Measurements from ENCODE around the gene ZFTA.
"Not testable (repeated sequence)": the region's sequence is repeated elsewhere in the genome, so short reads cannot be mapped to it uniquely, and the experiment has no call there.

Gene ZFTA

DNA sequence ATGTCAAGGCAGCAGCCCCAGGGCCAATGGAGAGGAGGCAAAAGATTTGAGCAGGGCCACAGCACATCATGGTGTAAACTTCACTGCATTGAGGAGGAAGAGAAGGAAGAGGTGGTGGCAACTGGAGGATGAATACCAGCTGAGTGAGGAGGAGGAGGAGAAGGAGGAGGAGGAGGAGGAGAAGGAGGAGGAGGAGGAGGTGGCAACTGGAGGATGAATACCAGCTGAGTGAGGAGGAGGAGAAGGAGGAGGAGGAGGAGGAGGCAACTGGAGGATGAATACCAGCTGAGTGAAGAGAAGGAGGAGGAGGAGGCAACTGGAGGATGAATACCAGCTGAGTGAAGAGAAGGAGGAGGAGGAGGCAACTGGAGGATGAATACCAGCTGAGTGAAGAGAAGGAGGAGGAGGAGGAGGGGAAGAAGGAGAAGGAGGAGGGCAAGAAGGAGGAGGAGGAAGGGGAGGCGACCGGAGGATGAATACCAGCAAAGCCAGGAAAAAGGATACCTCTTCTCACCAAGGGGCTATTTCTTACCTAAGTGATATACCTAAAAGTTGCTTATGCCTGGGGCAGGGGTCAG, 3.3 kb upstream of the ZFTA start:
- not testable (repeated sequence) for DNase-seq

DNA sequence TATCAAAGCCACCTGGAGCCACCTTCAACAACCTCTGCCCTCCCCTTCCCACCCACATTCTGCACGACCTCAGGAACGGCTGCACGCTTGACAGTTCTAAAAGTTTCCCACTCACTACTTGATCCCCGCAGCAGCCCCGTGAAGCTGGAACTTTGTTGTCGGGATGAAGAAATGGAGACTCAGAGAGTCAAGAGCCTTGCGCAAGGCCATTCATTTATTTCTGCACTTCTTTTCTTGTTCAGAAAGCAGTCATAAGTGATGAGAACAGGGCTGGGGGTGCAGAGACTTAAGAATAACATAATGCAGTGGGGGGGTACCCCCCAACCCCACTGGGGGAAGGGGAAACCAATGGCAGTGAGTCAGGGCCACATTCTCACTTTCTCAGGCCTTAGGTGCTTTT, 2.2 kb upstream of the ZFTA start:
- DNase-seq = no peak

DNA sequence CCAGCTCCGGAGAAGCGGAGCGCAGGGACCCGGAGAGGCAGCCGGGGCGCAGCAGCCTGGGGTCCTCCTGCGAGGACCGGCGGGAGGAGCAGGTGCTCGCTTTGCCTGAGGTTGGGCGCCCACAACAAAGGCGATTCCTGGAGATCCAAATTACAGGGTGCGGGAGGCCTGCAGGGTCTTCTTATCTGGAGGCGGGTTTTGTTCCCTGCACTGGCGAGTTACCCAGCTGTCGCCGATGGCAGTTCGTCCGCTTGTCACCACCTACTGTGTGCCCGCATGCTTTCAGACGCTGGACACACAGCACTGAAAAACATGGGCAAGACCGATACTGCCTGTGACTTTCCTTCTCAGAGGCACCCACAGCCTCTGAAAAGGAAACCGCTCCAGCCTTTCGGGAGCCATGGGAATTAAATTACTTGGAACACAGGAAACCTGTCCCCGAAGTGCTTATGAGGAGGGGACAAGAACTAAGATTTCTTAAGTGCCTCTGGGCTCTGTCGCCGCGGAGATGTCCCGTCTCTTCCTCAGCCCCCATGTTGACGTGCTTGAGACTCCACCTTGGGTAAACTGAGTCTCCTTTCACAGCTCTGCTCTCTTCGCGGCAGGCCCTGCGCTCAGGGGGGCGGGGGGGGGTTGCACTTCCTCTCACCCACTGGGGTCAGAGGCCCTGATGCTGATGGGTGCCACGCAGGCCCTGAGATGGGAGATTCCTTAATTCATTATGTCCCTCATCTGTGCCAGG, 1.3 kb upstream of the ZFTA start:
- DNase-seq = no peak

DNA sequence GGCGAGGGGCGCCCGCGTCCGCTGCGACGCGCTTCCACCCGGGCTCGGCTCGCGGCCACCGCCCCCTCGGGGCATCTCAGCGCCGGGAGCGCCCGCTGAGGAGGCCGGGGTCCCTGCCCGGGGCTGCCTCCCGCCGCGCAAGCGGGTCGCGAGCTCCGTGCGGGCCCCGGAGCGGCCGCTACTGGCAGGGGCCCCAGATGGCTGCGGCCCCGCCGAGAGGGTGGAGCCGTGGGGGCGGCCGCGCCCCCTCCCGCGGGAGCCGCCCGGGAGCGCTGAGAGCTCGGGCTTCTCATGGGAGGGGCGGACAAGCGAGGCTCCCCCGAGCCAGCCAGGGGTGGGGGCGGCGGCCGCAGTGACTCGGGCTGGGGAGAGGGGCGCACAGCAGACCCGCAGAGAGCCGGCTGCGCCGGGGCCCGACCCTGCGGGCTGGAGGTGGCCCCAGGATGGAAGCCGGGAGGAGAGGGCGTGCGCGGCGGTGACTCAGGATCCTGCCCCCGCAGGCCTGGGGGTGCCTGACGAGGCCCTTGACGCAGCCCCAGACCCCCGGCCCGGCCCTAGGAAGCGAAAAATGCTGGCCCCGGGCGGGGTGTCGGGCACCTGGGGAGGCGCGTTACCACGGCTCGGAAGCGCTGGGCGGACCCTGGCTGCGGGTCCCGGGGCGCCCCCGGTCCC, 603 bp upstream of the ZFTA start:
- DNase-seq = peak; percentile 43

DNA sequence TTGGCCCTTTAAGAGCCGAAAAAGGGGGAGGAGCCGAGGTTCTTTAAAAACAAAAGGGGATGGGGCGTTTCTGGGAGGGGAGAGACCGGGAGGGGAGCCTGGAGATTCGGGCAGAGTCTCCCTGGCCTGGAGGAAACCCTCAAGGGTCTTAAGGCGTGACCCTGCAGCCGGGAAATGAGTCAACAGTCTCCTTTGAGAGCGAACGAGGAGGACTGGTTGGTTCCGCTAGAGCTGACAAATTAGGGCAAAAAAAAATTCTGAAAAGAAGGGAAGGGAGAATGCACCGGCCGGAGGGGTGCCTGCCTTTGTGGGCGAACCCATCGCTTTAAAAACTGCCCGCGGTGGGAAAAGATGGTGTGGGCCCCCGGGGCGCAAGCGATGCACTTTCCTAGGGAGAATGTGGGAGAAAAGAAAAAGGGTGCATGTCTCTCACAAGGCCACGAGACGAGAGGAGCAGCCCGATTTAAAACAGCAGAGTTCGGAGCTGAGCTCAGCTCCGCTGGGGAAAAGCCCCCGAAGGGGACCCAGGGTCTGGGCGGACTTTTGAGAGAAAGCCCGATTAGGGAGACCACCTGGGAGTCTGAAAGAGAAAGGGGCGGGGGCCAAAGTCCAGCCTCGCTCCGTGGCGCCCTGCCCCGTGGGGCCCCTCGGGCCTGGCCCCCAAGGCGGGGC, 874 bp downstream of the ZFTA start:
- DNase-seq = peak; percentile 73

DNA sequence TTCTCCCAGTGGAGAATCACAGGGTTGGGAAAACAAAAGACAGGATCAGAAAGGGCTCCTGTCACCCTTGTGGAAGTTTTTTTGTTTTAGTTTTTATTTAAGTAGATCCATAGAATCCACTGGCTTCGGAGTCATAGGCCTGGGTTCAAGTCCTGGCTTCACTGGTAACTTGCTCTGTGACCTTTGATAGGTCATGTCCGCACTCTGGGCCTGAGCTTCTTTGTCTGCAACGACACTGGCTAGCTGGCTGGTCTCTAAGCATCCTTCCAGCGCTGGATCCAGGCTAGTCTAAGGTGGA, 1.4 kb downstream of the ZFTA start:
- no peak for DNase-seq

DNA sequence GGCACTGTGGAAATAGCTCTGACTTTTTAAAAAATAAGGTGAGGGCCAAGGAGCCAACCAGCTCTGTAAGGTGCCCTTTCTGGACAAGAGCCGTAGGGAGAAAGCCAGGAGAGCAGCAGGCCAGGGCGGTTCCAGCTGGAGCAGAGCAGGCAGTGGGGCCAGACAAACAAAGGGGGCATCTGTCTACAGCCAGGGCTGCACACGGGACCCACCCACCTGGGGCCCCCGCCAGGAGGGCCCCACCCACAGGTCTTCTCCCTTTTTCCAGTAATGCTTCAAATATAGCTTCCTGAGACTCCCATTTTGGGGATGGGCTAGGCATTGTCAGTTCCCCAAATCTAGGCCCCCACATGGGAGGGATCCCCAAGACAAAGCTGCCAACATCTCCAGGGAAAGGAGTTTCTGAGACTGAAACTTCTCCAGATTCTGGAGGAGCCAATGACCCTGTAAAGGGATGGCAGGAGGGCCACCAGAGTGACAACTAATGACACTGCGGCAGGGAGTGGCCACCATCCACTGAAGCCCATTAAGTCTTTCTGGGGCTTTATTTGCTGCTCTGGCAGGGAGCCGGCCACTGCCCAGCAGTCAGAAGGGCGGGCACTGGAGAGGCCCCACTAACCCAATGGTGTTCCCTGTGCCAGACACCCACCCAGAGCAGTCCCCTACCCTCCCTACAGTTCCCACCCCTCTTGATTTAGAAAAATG, 1.9 kb downstream of the ZFTA start:
- DNase-seq = no peak

DNA sequence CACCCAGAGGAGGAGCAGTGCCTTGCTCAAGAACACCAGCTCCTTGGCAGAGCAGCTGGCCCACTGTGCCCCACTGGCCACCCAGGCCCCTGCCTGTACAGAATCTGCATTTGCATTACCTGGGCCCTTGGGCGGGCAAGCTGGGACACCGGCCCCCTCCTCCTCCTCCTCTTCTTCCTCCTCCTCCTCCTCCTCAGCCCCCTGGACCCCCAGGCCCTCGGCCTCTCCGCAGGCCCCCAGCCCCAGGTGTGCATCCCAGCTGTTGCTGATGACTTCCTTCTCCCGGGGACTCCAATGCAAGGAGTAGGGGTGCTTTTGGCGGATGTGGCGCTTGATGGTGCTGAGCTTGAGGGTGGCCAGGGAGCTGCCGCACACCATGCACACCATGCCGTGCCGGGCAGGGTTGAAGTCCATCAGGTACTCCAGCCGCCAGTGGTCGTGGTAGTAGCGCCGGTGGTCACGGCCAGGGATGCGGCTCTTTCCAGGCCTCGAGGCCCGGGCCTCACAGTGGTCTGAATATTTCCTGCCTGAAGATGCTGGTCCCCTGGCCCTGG, 2.8 kb downstream of the ZFTA start:
- no peak for DNase-seq

DNA sequence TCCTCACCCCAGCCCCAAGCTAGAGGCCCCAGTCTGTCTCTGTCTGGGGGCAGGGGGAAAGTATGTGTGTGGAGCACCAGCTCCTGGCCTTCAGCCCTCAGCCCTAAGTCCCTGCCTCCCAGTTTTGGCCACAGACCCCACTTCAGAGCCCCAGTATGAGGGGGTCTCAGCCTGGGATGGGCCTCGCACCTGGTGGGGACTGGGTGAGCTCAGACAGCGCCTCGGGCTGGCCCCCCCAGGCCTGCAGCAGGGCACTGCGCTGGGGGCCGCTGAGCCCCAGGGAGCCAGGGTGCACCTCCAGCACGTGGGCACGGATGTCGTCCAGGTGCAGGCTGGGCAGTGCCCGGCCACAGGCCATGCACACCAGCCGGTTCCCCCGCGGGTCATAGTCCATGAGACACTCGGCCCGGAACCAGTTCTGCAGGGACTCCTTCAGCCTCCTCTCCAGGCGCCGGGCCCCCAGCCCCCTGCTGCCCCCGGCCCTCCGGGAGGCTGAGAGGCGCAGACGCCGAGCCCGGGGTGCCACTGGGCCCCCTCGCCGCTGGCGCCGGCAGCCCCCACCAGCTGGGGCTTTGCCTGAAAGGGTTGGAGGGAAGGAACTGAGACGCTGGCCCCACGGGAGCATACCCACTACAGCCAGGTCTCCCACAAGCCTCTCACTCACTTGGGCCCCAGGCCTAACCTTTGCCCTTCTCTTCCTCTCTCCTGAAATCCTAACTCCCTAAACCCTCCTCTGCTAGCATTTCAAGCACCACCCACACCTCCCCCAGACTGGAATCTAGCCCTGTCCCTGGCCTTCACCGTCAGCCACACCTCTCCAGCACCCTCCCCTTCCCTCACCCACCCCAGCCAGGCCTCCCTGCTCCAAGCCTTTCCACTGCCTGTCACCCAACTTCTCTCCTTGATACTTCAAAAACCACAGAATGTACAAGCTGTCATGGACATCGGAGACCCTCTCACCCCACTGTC, 3.6 kb downstream of the ZFTA start:
- no peak for DNase-seq

DNA sequence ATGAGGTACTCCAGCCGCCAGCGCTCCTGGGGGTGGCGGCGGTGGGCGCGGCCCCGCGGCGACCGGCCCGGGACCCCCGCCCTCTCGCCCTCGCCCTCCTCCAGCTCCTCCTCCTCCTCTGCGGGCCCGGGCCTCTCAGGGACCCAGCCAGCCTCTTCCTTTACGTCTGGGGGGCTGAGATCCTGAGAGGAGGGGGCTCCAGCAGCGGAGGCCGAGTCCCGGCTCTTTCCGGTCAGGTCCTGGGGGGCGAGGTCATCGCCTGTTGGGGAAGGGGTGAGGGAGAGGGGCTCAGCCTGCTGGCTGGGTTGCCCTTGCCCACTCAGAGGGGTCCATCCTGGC, 4.3 kb downstream of the ZFTA start:
- no peak for DNase-seq

DNA sequence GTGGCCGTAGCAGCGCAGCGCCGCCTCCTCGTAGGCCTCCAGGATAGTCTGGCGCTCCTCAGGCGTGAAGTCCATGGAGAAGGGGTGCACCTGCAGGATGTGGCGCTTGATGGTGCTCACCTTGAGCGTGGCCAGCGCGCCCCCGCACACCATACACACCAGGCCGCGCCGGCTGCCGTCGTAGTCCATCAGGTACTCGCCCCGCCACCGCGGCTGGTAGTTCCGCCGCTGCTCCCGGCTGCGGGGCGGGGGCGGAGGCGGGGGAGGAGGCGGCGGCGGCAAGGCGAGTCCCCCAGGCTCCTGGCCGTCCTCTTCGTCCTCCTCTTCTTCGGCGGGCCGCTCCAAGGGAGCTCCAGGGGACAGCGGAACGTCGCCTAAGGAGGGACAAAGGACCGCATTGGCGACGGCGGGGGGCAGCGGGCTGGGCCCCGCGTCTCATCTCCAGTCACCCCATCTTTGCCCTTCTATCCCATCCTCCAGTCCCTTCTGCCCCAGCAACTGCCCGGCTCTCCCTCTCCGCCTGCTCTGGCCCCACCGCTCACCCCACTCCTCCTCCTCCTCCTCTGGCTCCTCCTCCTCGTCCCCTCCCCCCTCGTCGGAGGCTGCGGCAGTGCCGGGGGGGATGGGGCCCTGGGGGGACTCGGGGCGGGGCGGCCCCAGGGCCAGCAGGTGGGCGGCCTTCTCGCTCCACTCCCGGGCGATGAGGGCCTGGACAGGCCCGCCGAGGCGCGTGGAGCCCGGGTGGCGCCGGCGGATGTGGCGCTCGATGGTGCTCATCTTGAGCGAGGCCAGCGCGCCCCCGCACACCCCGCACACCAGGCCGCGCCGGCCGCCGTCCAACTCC, 4.9 kb downstream of the ZFTA start:
- DNase-seq = no peak

DNA sequence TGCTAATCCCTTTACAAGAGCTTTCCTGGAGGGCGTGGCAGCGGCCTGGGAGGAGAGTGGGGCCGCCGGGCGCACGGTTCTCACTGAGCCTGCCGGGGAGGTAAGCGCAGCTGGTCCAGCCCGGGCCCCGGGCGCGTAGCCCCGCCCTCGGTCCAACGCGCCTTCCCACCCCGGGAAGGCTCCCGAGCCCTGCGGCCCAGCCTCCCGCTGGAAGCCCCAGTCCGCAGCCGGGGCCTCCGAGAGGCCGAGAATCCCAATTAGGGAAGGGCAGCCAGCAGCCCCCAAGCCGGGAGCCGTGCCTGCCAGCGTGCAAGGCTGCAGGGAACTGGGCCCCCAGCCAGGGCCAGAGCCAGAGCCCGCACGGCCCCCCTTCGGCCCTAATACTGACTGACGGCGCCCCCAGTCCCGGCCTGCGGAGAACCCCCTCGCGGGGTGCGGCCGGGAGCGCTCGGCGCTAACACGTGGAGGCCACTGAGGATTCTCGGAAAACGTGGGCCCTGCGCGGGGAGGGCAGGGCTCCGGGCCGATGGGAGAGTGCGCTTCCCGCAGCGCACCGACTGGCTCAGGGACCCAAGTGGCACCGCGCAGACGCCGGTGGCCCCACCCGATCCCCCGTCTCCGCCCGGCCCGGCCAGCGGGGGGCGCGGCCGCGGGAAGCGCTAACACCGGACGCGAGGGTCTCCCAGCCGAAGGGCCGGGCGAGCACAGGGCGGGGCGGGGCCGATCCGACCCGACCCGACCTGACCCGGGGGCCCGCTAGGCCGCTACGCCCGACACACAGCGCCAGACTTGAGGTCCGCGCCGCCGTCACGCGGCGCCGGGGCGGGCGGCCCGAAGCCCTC, 5.7 kb downstream of the ZFTA start:
- no peak for DNase-seq

DNA sequence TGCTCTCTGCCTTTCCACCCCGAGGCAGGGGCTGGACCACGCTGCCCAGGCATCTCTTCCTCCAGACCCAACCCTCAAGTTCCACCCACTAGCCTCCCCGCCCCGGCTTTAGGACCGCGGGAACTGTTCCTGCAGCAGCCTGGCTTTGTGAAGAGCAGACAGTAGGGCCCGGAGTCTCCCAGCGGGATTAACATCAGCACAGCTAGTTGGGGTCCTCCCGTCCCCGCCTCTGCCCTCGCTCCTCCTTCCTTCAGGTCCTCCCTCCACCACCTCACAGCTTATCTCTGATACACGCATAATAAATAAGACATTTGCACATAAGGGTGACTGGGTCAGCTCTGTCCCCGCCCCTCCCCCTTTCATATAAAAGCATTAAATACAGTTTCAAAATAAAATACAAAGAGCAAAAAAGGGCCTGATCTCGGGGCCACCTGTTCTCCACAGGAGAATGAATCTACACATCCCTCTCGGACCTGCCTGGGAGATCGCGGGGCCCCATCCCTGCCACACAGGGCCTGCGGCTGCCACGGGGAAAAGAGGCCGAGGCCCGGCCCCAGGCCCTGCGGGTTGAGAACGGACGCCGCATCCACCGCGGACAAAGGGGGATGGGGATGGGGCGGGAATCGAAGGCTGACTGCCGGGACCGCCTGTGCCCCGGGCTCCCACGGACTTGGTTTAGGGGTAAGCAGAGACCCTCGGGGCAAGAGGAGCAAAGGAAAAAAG, 6.5 kb downstream of the ZFTA start:
- no peak for DNase-seq

DNA sequence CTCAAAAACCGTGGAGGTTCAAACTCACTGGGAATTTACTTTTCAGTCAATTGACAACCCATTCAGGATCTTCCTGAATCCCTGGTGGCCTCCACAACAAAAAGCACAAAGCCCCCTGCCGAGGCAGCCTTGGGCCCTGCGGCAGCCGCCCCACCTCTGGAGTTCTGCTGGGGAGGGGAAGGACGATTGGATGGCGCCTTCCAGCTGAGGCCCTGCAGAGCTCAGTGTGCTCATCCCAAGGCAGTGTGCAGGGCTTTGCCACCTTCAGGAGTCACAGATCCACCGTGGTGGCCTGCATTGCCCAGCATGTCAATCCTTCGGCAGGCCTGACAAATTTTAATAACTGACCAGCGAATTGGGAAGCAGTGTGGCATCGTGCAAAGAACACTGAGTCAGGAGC, 7.4 kb downstream of the ZFTA start:
- DNase-seq = no peak

DNA sequence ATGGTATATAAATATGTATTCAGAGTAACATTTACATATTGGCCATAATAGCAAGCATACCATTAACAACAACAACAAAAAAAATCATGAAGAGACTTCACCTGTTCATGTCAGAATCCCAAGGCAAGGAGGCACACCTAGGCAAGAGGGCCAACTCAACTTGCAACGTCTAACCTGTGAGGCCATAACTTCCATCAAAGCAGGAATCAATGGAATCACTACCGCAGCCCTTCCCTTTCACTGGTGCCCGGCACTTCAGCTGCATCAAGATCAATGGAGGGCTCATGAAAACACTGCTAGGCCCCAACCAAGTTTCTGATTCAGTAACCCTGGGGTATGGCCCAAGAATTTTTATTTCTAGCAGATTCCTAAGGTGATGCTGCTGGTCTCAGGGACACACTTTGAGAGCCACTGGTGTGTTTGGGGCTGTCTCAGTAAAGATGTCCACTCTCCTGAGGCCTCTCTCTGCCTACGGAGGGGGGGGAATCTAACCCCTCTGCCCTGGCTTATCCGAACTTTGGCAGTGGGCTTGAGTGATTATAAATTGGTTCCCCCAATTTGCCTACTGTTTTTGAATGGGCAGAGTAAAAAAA, 8.0 kb downstream of the ZFTA start:
- DNase-seq = no peak

DNA sequence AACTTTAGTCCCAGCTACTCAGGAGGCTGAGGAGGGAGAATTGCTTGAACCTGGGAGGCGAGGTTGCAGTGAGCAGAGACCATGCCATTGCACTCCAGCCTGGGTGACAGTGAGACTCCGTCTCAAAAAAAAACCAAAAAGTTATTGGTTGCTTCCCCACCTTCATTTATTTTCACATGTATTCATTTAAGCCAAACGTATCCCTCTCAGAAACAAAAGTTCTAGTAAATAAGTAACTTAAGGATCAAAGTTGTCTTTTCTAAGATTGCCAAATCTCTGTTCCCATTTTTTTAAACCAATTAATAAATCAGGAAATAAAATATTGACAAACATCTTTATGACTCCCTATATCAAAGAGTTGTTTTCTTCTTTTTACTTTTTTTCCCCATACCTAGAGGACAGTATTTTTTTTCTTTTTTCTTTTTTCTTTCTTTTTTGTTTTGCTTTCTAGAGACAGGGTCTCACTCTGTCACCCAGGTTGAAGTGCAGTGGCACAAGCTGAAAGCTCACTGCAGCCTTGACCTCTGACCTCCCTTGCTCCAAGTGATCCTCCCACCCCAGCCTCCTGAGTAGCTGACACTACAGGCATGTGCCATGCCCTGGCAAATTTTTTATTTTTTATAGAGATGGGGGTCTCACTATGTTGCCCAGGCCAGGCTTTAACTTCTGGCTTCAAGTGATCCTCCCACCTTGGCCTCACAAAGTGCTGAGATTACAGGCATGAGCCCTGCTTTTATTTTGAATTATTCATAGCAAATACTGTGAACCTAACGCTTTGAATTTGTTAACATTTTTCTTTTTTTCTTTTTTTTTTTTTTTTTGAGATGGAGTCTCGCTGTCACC, 11.4 kb downstream of the ZFTA start:
- DNase-seq = no peak

DNA sequence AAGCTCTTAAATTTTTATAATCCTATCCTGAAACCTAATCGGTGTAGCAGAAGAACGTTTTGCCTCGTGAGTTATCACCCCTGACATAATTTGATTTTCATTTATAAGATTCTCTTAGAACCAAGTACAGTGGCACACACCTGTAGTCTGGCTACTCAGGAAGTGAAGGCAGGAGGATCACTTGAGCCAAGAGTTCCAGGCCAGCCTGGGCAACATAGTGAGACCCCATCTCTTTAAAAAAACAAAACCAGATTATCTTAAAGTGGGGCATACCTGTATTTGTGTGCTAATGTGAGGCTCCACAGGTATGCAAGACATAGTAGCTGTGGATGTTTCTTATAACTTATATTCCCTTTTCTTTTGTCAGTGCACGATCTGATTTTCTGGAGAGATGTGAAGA, 19.0 kb downstream of the ZFTA start:
- DNase-seq = no peak

DNA sequence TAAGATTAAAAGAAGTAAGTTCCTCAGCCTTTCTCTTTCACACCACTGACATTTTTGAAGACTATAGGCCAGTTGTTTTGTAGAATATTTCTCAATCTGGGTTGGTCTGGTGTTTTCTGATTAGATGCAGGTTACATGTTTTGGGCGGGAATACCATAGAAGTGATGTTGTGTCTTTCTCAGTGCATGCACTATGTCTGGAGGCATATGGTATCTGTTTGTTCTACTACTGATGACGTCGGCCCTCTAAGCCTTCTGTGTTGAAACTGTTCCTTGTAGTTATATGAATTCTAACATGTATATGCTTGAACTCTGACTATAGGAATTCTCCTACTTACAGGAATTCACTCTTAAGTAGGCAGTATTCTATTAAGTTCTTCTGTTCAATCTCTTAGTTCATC, 21.6 kb downstream of the ZFTA start:
- peak; percentile 48 for DNase-seq
